Esophagus muscularis mucosa (tissue), 4 donors: ENCODE results near the gene RGL3. TPM values are rescaled to one million over a fixed set of nuclear protein-coding genes. Genes with fewer than 3 reads are reported as not detected.

Source experiments
- DNase-seq: peaks from one replicate; pipeline ENCODE4 v3.0.0-alpha.2; 2017; ENCODE audit errors: extremely low spot score
- H3K27ac ChIP-seq, 4 donors: fragments of 200-600 bp; sonication (generic); replicated peaks in 1 of 4; 1 replicate in 3 of 4; 2 replicates in 1 of 4; pipeline ENCODE4 v1.5.1; 2016 to 2019; ENCODE audit warnings: mild to moderate bottlenecking in 1 of 4
- H3K27me3 ChIP-seq, 4 donors: fragments of 200-600 bp; sonication (generic); one replicate each; pipeline versions ENCODE4 v1.5.1 to v1.6.0; 2016 to 2019
- H3K36me3 ChIP-seq, 4 donors: fragments of 200-600 bp; sonication (generic); one replicate each; pipeline ENCODE4 v1.5.1; 2016 to 2019
- H3K4me1 ChIP-seq, 4 donors: fragments of 200-600 bp; sonication (generic); one replicate each; pipeline ENCODE4 v1.5.1; 2016 to 2019
- H3K4me3 ChIP-seq, 4 donors: fragments of 200-600 bp; sonication (generic); 1 replicate in 2 of 4; 2 replicates in 2 of 4; pipeline ENCODE4 v1.5.1; 2016 to 2019; ENCODE audit warnings: mild to moderate bottlenecking in 4 of 4, moderate library complexity in 1 of 4
- H3K9me3 ChIP-seq, 4 donors: fragments of 200-600 bp; sonication (generic); 1 replicate in 3 of 4; 2 replicates in 1 of 4; pipeline ENCODE4 v1.5.1; 2016 to 2019
- EP300 ChIP-seq: sonication (generic); formaldehyde crosslinking; IDR thresholded peaks from one replicate; pipeline ENCODE4 v1.6.1; 2017; ENCODE audit warnings: antibody characterized with exemption
- POLR2A ChIP-seq: fragments of 450-650 bp; IDR thresholded peaks from one replicate; pipeline ENCODE4 v1.6.1; 2017; ENCODE audit warnings: antibody characterized with exemption, moderate library complexity, mild to moderate bottlenecking, low read depth
- POLR2AphosphoS5 ChIP-seq, 2 donors: sonication (generic); formaldehyde crosslinking; IDR thresholded peaks; one replicate each; pipeline ENCODE4 v1.6.1; 2017; ENCODE audit warnings: antibody characterized with exemption in 2 of 2
- WGBS: methylation state at CpG from one replicate; pipeline ENCODE4 v1.1.5; 2018; 5-methylcytosine and 5-hydroxymethylcytosine counted together
- intact Hi-C: fragments of 100-400 bp; cut with DNase I; formaldehyde crosslinking; loops from one replicate; pipeline ENCODE4 v1.15.1; 2023
- total RNA-seq, 4 donors: library from RNA; depleted of rRNA; stranded (reverse); fragments of >200 nt; gene quantifications; one replicate each; pipeline versions ENCODE4 v1.1.0 to v1.2.1, GENCODE V29; 2016
- TF ChIP-seq, protein P1 (sequence below), 3 experiments: fragments of 200-600 bp in 2 of 3; fragments of 450-650 bp in 1 of 3; sonication (generic) in 2 of 3; IDR thresholded peaks; one replicate each; pipeline ENCODE4 v1.5.1; 2017 to 2019; ENCODE audit warnings: antibody characterized with exemption in 3 of 3, mild to moderate bottlenecking in 2 of 3, moderate library complexity in 1 of 3

The RGL3 gene
- total RNA-seq, 4 donors from 2014 or later, result 1.2 to 7.9 (median 2.0) TPM

DNA sequence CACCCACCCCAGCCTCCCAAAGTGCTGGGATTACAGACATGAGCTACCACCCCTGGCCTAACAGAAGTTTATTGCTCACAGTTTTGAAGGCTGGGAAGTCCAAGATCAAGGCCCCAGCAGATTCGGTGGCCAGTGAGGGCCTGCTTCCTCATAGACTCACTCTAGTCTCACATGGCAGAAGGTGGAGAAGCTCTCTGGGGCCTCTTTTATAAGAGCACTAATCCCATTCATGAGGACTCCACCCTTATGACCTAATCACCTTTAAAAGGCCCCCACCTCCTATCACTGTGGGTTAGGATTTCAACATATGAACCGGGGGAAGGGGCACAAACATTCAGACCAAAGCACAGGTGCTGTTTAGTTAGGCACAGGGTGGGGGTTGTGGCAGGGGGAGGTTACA lies 51.6 kb downstream of the RGL3 start:
- Histone ChIP-seq H3K4me3 (no peak overlapping the region), H3K36me3 (peaks cover 5 to 56% (median 42%) of the 10 kb centered on the region in 4 donors)
- intact Hi-C loops, result no loop called here

DNA sequence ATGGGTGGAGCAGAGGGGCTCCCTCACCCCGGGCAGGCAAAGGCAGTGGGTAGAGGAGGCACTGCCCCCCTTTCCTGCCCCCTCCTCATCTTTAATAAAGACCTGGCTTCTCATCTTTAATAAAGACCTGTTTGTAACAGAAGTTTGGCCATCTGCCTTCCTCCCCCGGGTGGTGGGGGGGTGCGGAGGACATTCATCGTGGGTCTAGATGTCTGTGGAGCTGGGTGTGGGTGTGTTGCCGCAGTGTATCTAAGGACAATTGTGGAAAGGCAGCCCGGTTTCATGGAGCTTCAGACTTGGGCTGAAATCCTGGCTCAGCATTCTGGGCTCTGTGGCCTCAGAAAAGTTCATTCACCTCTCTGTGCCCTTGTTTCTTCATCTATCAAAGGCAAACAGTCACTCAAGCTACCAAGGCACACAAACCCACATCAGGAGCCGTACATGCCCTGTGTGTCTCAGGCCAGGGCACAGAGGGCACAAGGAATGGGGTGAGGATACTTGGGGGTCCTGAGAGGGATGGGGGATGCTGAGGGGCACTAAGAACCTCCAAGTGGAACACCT lies 53.5 kb downstream of the RGL3 start:
- intact Hi-C loops, result no loop called here
- no peak for TF ChIP-seq EP300
- TF ChIP-seq POLR2A, result no peak
- TF ChIP-seq, protein P1, sequence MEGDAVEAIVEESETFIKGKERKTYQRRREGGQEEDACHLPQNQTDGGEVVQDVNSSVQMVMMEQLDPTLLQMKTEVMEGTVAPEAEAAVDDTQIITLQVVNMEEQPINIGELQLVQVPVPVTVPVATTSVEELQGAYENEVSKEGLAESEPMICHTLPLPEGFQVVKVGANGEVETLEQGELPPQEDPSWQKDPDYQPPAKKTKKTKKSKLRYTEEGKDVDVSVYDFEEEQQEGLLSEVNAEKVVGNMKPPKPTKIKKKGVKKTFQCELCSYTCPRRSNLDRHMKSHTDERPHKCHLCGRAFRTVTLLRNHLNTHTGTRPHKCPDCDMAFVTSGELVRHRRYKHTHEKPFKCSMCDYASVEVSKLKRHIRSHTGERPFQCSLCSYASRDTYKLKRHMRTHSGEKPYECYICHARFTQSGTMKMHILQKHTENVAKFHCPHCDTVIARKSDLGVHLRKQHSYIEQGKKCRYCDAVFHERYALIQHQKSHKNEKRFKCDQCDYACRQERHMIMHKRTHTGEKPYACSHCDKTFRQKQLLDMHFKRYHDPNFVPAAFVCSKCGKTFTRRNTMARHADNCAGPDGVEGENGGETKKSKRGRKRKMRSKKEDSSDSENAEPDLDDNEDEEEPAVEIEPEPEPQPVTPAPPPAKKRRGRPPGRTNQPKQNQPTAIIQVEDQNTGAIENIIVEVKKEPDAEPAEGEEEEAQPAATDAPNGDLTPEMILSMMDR (IDR thresholded peaks at IDR 0.05), result no peak
- TF ChIP-seq POLR2AphosphoS5 (IDR thresholded peaks at IDR 0.05), result no peak
- Histone ChIP-seq H3K4me1 (peaks cover 0 to 10% (median 0%) of the 10 kb centered on the region in 4 donors), H3K36me3 (peaks cover 12 to 75% (median 61%) of the 10 kb centered on the region in 4 donors), H3K27me3 (no peaks in the 10 kb centered on the region), H3K27ac (no peak overlapping the region), H3K9me3 (no peaks in the 10 kb centered on the region), H3K4me3 (no peak overlapping the region)
- 64% methylated on average over 7 of the region's 7 CpGs for WGBS
- no peak for DNase-seq

More for the DNA sequence above, 51.6 kb downstream of the RGL3 start:
- Histone ChIP-seq H3K27me3 (no peaks in the 10 kb centered on the region), H3K9me3 (no peaks in the 10 kb centered on the region), H3K4me1 (peaks cover 0 to 10% (median 0%) of the 10 kb centered on the region in 4 donors), H3K27ac (no peak overlapping the region)
- DNase-seq, result no peak
- TF ChIP-seq POLR2AphosphoS5 (IDR thresholded peaks at IDR 0.05), result no peak
- no peak for TF ChIP-seq EP300
- TF ChIP-seq, protein P1 (IDR thresholded peaks at IDR 0.05), result no peak
- no peak for TF ChIP-seq POLR2A
- 92% methylated on average over 2 of the region's 2 CpGs for WGBS

DNA sequence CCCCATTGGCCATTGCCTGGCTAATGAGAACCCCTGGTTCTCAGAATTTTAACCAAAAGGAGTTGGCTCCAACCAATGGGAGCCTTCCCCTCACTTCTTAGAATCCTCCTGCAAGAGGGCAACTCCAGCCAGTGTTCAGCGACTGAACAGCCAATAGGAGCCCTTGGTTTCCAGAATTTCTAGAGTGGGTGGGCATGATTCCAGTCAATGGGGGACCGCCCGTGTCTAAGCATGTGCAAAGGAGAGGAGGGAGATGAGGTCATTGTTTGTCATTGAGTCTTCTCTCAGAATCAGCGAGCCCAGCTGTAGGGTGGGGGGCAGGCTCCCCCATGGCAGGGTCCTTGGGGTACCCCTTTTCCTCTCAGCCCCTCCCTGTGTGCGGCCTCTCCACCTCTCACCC lies 54.2 kb downstream of the RGL3 start:
- no peaks in the 10 kb centered on the region for H3K9me3 ChIP-seq
- H3K27me3 ChIP-seq, result no peaks in the 10 kb centered on the region
- H3K4me1 ChIP-seq, result peaks cover 0 to 10% (median 0%) of the 10 kb centered on the region in 4 donors
- peaks cover 12 to 79% (median 65%) of the 10 kb centered on the region in 4 donors for H3K36me3 ChIP-seq
- no peak overlapping the region for H3K4me3 ChIP-seq
- TF ChIP-seq POLR2A (no peak), POLR2AphosphoS5 (IDR thresholded peaks at IDR 0.05) (no peak), EP300 (no peak)
- TF ChIP-seq, protein P1 (IDR thresholded peaks at IDR 0.05), result no peak
- no peak overlapping the region for H3K27ac ChIP-seq
- WGBS, result 65% methylated on average over 5 of the region's 5 CpGs
- no peak for DNase-seq
- intact Hi-C loops, result no loop called here

DNA sequence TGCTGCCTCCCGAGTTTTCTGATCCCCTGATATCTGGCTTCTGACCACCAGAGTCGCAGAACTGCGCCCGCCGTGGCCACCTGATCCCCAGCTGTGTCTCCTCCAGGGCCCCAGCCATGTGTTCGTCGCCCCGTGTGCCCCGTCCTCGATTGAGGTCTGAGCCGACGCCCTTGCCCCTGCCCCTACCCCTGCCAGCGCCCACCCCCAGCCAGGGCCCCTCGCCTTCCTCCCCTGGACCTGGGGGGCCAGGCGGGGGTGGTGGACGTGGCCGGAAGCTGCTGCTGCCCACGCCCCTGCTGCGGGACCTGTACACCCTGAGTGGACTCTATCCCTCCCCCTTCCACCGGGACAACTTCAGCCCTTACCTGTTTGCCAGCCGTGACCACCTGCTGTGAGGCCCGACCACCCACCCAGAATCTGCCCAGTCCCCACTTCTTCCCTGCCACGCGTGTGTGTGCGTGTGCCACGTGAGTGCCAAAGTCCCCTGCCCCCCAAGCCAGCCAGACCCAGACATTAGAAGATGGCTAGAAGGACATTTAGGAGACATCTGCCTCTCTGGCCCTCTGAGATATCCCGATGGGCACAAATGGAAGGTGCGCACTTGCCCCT lies 54.7 kb downstream of the RGL3 start:
- no peak for DNase-seq
- Histone ChIP-seq H3K9me3 (no peaks in the 10 kb centered on the region), H3K27ac (no peak overlapping the region), H3K4me3 (no peak overlapping the region), H3K27me3 (no peaks in the 10 kb centered on the region), H3K4me1 (peaks cover 0 to 10% (median 0%) of the 10 kb centered on the region in 4 donors), H3K36me3 (peaks cover 16 to 82% (median 66%) of the 10 kb centered on the region in 4 donors)
- TF ChIP-seq POLR2AphosphoS5 (IDR thresholded peaks at IDR 0.05), result no peak
- no peak for TF ChIP-seq EP300
- TF ChIP-seq POLR2A, result no peak
- TF ChIP-seq, protein P1 (IDR thresholded peaks at IDR 0.05), result no peak
- intact Hi-C loops, result no loop called here
- WGBS, result 93% methylated on average over 15 of the region's 28 CpGs
